Activated CD4-positive, alpha-beta T cell treated with anti-CD3 and anti-CD28 coated beads, Interleukin-2, amount 50 U/mL, for 24 hours (primary cell): ENCODE data around the gene INTS15.
"Not testable (repeated sequence)": the region's sequence is repeated elsewhere in the genome, so short reads cannot be mapped to it uniquely, and the experiment has no call there.

Experiments
- DNase-seq, 2 donors: peaks; one replicate each; pipeline ENCODE4 v3.0.0-alpha.2; 2020; ENCODE audit warnings: low read depth in 1 of 2, low spot score in 1 of 2

INTS15 gene

DNA sequence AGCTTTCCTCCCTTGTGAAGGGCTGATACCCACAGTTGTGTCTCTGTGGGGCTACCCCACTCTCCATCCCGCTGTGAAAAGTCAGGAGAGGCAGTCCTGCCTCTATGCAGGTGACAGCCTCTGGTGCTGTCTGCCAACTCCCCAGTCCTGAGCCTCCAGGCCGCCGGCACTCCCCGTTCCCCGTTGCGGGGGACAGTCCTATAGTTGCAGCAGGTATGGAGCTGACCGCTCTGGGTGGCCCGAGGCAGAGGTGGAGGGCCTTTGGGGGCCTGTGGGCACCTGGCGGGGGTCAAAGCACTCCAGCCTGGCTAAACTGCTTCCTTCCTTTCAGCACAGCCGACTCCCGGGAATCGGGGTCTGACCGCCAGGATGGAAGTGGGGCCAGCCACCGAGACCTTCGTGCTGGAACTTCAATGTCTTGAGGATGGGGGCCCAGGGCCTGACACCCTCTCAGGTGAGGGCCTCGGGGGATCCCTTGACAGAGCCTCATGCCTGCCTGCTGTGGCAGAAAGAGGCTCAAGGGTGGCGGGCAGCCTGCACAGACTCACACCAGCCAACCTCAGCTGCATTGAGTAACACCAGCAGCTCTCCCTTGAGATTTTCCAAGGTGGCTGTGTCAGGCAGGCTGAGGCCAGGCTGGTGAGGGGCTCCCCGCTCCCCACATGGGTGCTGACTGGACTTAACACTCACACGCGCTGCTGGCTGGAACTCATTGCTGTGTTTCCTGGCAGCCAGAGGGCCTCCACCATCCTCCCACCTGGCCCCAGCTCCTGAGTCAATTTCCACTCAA, 27.2 kb downstream of the INTS15 start:
- no peak for DNase-seq

DNA sequence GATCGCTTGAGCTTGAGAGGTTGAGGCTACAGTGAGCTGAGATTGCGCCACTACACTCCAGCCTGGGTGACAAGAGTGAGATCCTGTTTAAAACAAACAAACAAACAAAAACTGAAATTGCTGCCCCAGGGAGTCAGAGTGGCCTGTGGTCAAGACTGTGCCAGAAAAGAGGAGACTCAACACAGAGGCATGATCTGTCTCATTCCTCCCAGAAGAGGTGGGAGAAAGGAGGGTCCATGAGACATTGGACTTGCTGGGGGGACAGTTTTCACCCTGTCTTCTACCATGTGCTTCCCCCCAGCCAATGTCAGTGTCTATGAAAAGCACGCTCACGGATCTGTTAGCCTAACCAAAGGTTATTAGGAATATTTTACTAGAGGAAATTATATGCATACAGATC, 28.8 kb downstream of the INTS15 start:
- DNase-seq: no peak

GRCh38 chr7:6619961-6620360, 30.1 kb downstream of the INTS15 start:
- no peak for DNase-seq

GRCh38 chr7:6621195-6622133, 31.6 kb downstream of the INTS15 start:
- no peak for DNase-seq

- no peak for DNase-seq
Measured at GRCh38 chr7:6622134-6622710, 32.4 kb downstream of the INTS15 start.

DNA sequence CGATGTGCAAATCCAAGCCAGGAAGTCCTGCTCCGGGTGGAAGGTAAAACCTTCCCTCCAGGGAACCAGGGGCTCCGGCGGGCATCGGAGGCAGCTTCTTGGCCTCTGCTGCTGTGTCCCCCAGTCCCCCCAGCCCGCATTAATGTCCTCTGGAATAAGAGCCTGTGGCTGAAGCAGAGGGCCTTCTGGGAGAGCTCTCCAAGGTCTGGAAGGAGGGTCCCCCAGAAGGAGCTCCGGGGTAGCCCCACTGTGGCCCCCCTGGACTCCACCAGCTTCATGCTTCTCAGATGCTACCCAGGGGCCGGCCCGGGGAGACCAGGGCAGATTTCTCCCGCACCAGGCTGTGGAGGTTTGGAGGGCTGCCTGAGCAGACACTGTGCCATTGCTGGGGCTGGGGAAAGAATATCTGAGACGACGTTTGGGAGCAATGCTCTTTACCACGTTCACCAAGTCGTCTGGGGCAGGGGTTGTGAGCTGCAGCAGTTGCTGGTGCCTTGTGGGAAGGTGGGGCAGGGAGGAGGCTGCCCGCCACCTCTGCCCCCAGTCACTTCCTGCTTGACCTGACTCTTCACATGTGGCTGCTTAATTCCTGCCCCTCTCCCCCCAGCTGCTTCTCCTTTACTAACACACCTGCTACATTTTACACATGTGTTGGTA, 33.9 kb downstream of the INTS15 start:
- no peak for DNase-seq

DNA sequence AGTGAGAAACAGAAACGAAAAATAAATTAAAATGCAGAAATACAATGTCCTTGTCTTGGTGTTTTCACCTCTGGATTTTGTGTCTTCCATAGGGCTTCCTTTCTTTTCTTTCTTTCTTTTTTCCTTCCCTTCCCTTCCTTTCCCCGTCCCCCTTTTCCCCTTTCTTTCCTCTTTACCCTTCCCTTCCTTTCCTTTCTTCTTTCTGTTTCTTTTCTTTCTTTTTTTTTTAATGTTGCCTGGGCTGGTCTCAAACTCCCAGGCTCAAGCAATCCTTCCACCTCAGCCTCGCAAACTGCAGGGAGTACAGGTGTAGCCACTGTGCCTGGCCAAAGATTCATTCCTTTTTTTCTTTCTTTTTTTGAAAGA, 34.4 kb downstream of the INTS15 start:
- DNase-seq: no peak

DNA sequence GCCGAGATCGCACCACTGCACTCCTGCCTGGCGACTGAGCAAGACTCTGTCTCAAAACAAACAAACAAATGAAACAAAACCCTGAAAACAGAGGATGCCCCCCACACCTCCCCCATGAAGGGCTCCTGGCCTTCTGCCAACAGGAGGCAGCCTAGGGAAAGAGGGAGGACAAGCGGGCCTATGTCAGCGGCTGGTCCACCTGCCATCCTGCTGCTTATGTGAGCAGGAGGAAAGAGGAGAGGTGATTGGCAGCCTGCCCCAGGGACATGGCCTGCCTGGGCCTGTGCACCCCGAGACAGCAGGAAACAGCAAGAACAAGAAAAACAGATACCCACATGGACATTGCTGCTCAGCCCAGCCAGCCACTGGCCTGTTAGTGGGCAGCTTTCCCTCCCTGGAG, 38.2 kb downstream of the INTS15 start:
- DNase-seq: no peak

DNA sequence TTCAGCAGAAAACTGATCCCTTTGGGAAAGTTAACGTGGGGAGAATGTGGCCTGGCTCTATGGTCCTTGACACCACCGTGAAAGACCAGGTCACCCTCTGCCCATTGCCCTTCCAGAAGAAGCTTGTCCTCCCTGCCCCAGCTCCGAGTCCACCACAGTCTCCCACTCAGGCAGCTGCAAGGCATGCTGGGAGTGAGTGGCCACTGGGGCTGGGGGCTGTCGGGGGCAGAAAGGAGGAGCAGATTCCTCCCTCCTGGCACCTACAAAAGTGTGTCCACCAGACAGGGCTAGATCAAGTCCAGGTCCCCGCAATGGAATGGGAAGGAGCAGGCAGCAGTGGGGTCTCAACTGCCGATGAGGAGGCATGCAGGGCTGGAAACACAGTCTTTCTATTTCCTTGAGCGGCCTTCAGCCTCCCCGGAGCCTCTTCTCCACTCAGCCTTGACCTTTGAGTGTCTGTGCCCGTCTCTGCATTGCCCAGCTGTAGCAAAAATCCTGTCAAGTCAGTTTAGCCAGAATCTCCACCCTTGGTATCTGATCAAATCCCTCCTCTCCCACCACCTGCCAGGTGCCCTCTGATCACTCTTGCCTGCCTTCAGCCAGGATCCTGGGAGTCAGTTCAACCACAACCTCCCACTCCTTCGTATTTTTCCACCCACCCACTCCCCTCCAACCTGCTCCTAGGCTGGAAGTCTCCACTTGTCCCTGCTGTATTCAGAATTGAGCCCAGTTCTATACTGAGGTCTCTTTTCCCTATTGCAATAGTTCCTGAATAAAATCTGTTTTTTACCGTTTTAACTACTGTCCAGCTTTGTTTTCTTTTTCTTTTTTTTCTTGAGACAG, 40.4 kb downstream of the INTS15 start:
- DNase-seq: no peak

- no peak for DNase-seq
Measured at GRCh38 chr7:6631605-6632004, 41.8 kb downstream of the INTS15 start.

- DNase-seq: no peak
Measured at GRCh38 chr7:6634021-6634420, 44.2 kb downstream of the INTS15 start.

DNA sequence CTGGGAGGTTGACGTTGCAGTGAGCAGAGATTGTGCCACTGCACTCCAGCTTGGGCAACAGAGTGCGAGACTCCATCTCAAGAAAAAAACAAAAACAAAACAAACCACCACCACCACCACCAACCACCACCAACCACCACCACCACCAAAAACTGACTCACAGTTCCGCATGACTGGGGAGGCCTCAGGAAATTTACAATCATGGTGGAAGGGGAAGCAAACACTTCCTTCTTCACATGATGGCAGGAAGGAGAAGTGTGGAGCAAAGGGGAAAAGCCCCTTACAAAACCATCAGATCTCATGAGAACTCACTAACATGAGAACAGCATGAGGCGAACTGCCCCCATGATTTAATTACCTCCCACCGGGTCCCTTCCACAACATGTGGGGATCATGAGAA, 45.1 kb downstream of the INTS15 start:
- not testable (repeated sequence) for DNase-seq

DNA sequence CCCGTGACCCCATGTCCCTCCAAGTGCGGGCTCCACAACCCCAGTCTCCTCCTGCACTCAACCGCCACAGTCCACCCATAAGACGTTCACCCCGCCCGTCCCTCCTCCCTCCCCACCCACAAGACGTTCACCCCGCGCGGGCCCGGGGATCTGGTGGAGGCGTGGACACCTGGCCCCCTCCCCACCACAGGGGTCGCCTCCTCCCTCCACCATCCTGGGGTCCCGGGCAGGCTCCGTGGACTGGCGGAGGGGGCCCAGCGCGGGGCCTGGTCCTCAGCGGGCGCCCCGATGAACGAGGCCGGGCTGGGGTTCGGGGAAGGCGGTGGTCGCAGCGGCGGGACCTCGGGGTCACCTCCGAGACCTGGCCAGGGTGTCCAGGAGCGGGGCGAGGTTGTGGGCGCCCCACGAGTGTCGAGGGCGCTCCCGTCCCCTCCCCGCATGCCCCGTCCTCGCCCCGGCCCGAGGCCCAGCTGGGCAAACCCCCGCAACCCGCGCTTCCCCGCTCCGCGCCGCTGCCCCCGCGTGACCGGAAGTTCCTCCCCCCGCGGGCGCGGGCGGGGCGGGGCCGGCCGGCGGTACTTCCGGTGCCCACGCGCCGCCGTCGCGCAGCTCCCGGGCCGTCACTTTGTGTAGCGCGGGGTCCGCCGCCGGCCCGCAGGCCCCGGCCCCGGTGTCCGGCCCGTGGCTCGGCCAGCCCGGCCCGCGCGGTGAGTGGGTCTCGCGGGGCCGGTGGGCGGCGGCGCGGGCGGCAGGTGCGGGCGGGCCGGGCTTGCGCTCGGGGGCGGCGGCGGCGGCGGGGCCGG, 47.1 kb downstream of the INTS15 start, which contains the start of gene ZNF316:
TSS of gene ZNF316 (plus strand) at position 578 of the 803 bp plus-strand sequence. CDS start 5,092 bp downstream, outside the sequence.
- peak; percentile 37 for DNase-seq

- peak in 1 of 2 donors; percentile 23 for DNase-seq
Measured at GRCh38 chr7:6637544-6638229, 47.9 kb downstream of the INTS15 start.

- DNase-seq: no peak
Measured at GRCh38 chr7:6639032-6639431, 49.2 kb downstream of the INTS15 start.

GRCh38 chr7:6639627-6640026, 49.8 kb downstream of the INTS15 start:
- DNase-seq: no peak

- DNase-seq: no peak
Measured at GRCh38 chr7:6640246-6640721, 50.5 kb downstream of the INTS15 start.

GRCh38 chr7:6641305-6642035, 51.6 kb downstream of the INTS15 start:
- no peak for DNase-seq
